BLaER1 treated with 17β-estradiol and CSF1 and Interleukin-3, amounts not matched to agents 10 nM and 100 nM (cell line): ENCODE data around the gene HBD.
A peak's percentile ranks its signal among the peaks of the same experiment; 100 is the strongest.

Experiments used
- H3K27ac ChIP-seq, 11 experiments: shearing (Covaris generic); formaldehyde crosslinking; 2 replicates each; pipeline ENCODE4 v1.8.1; 2022
- H3K27me3 ChIP-seq, 11 experiments: shearing (Covaris generic); formaldehyde crosslinking; 2 replicates each; pipeline ENCODE4 v1.8.1; 2022
- H3K36me3 ChIP-seq, 11 experiments: shearing (Covaris generic); formaldehyde crosslinking; 2 replicates each; pipeline ENCODE4 v1.8.1; 2022
- H3K4me1 ChIP-seq, 10 experiments: shearing (Covaris generic); formaldehyde crosslinking; 2 replicates each; pipeline ENCODE4 v1.8.1; 2022
- H3K4me2 ChIP-seq, 11 experiments: shearing (Covaris generic); formaldehyde crosslinking; 2 replicates each; pipeline ENCODE4 v1.8.1; 2022
- H3K4me3 ChIP-seq, 10 experiments: shearing (Covaris generic); formaldehyde crosslinking; 2 replicates each; pipeline ENCODE4 v1.8.1; 2022
- H3K9ac ChIP-seq, 11 experiments: shearing (Covaris generic); formaldehyde crosslinking; 2 replicates each; pipeline ENCODE4 v1.8.1; 2022
- H3K9me3 ChIP-seq, 11 experiments: shearing (Covaris generic); formaldehyde crosslinking; replicated peaks in 1 of 11; 2 replicates each; pipeline ENCODE4 v1.8.1; 2022
- H4K20me1 ChIP-seq, 11 experiments: shearing (Covaris generic); formaldehyde crosslinking; 2 replicates each; pipeline ENCODE4 v1.8.1; 2022
- Cebpa-rat ChIP-seq, 11 experiments: shearing (Covaris generic); IDR thresholded peaks; 2 replicates each; pipeline ENCODE4 v1.8.1; 2022

Gene HBD

GRCh38 chr11:5243816-5244180, 9.5 kb upstream of the HBD start:
- Histone ChIP-seq H3K27me3 (no peaks in the 10 kb centered on the region), H4K20me1 (no peaks in the 10 kb centered on the region), H3K4me1 (peaks cover 0 to 10% (median 0%) of the 10 kb centered on the region in 10 experiments; a peak in 4 of 20 replicates), H3K9ac (no peak overlapping the region), H3K36me3 (no peaks in the 10 kb centered on the region), H3K4me3 (no peak overlapping the region), H3K9me3 (no peaks in the 10 kb centered on the region), H3K4me2 (no peak overlapping the region), H3K27ac (no peak overlapping the region)
- TF ChIP-seq Cebpa-rat (IDR thresholded peaks at IDR 0.05), result no peak

- H3K36me3 ChIP-seq, result no peaks in the 10 kb centered on the region
- TF ChIP-seq Cebpa-rat (IDR thresholded peaks at IDR 0.05), result no peak
- no peak overlapping the region for H3K4me3 ChIP-seq
- H3K27ac ChIP-seq, result no peak overlapping the region
- H4K20me1 ChIP-seq, result no peaks in the 10 kb centered on the region
- H3K9me3 ChIP-seq, result no peaks in the 10 kb centered on the region
- H3K4me2 ChIP-seq, result no peak overlapping the region
- no peaks in the 10 kb centered on the region for H3K27me3 ChIP-seq
- H3K9ac ChIP-seq, result no peak overlapping the region
- H3K4me1 ChIP-seq, result peaks cover 0 to 16% (median 0%) of the 10 kb centered on the region in 10 experiments; a peak in 4 of 20 replicates
These were observed 8.9 kb upstream of the HBD start for GRCh38 chr11:5242933-5243815.

- Histone ChIP-seq H3K4me2 (peak overlapping the region in 1 of 11 experiments; percentile 7; a peak in 1 of 22 replicates), H3K4me3 (no peak overlapping the region), H4K20me1 (no peaks in the 10 kb centered on the region), H3K27me3 (no peaks in the 10 kb centered on the region), H3K36me3 (no peaks in the 10 kb centered on the region), H3K9ac (no peak overlapping the region), H3K9me3 (no peaks in the 10 kb centered on the region), H3K27ac (no peak overlapping the region), H3K4me1 (peaks cover 0 to 16% (median 0%) of the 10 kb centered on the region in 10 experiments; a peak in 4 of 20 replicates)
- no peak for TF ChIP-seq Cebpa-rat (IDR thresholded peaks at IDR 0.05)
These were observed 7.9 kb upstream of the HBD start for GRCh38 chr11:5242208-5242607.

GRCh38 chr11:5241458-5241857, 7.2 kb upstream of the HBD start:
- no peaks in the 10 kb centered on the region for H4K20me1 ChIP-seq
- H3K4me3 ChIP-seq, result no peak overlapping the region
- peaks cover 0 to 16% (median 0%) of the 10 kb centered on the region in 10 experiments; a peak in 4 of 20 replicates for H3K4me1 ChIP-seq
- no peak overlapping the region for H3K9ac ChIP-seq
- H3K27me3 ChIP-seq, result no peaks in the 10 kb centered on the region
- 0 out of 22 replicates have a peak overlapping the region, but pooled peaks of 1 of the 11 experiments have one; percentile 7 for H3K4me2 ChIP-seq
- no peaks in the 10 kb centered on the region for H3K9me3 ChIP-seq
- no peak for TF ChIP-seq Cebpa-rat (IDR thresholded peaks at IDR 0.05)
- H3K27ac ChIP-seq, result no peak overlapping the region
- no peaks in the 10 kb centered on the region for H3K36me3 ChIP-seq

GRCh38 chr11:5240458-5240857, 6.2 kb upstream of the HBD start:
- Histone ChIP-seq H3K27me3 (no peaks in the 10 kb centered on the region), H3K4me1 (peaks cover 0 to 16% (median 0%) of the 10 kb centered on the region in 10 experiments; a peak in 4 of 20 replicates), H3K4me2 (no peak overlapping the region), H3K36me3 (no peaks in the 10 kb centered on the region), H3K9me3 (no peaks in the 10 kb centered on the region), H4K20me1 (no peaks in the 10 kb centered on the region), H3K4me3 (no peak overlapping the region), H3K27ac (no peak overlapping the region), H3K9ac (no peak overlapping the region)
- TF ChIP-seq Cebpa-rat (IDR thresholded peaks at IDR 0.05), result no peak

- no peak overlapping the region for H3K4me3 ChIP-seq
- no peaks in the 10 kb centered on the region for H3K36me3 ChIP-seq
- no peaks in the 10 kb centered on the region for H3K9me3 ChIP-seq
- TF ChIP-seq Cebpa-rat (IDR thresholded peaks at IDR 0.05), result no peak
- no peaks in the 10 kb centered on the region for H4K20me1 ChIP-seq
- no peak overlapping the region for H3K4me2 ChIP-seq
- H3K27ac ChIP-seq, result no peak overlapping the region
- no peak overlapping the region for H3K9ac ChIP-seq
- peaks cover 0 to 16% (median 0%) of the 10 kb centered on the region in 10 experiments; a peak in 5 of 20 replicates for H3K4me1 ChIP-seq
- no peaks in the 10 kb centered on the region for H3K27me3 ChIP-seq
These were observed 5.8 kb upstream of the HBD start for GRCh38 chr11:5240056-5240455.

GRCh38 chr11:5239046-5239445, 4.8 kb upstream of the HBD start:
- no peaks in the 10 kb centered on the region for H4K20me1 ChIP-seq
- no peaks in the 10 kb centered on the region for H3K27me3 ChIP-seq
- H3K4me1 ChIP-seq, result peaks cover 7 to 23% (median 8%) of the 10 kb centered on the region in 10 experiments
- no peaks in the 10 kb centered on the region for H3K36me3 ChIP-seq
- TF ChIP-seq Cebpa-rat (IDR thresholded peaks at IDR 0.05), result no peak
- no peak overlapping the region for H3K27ac ChIP-seq
- no peak overlapping the region for H3K4me3 ChIP-seq
- H3K9ac ChIP-seq, result no peak overlapping the region
- peak overlapping the region in 1 of 11 experiments; percentile 19; a peak in 2 of 22 replicates for H3K4me2 ChIP-seq
- no peaks in the 10 kb centered on the region for H3K9me3 ChIP-seq

- no peaks in the 10 kb centered on the region for H3K9me3 ChIP-seq
- H3K4me3 ChIP-seq, result no peak overlapping the region
- no peak overlapping the region for H3K9ac ChIP-seq
- no peaks in the 10 kb centered on the region for H3K36me3 ChIP-seq
- no peaks in the 10 kb centered on the region for H4K20me1 ChIP-seq
- H3K4me2 ChIP-seq, result peak overlapping the region in 2 of 11 experiments; percentile 19 to 55; a peak in 3 of 22 replicates
- peaks cover 10 to 27% (median 11%) of the 10 kb centered on the region in 10 experiments for H3K4me1 ChIP-seq
- no peak for TF ChIP-seq Cebpa-rat (IDR thresholded peaks at IDR 0.05)
- H3K27me3 ChIP-seq, result no peaks in the 10 kb centered on the region
- no peak overlapping the region for H3K27ac ChIP-seq
These were observed 4.2 kb upstream of the HBD start for GRCh38 chr11:5238486-5238885.

- no peak for TF ChIP-seq Cebpa-rat (IDR thresholded peaks at IDR 0.05)
- H3K4me1 ChIP-seq, result peaks cover 10 to 33% (median 11%) of the 10 kb centered on the region in 10 experiments
- no peaks in the 10 kb centered on the region for H4K20me1 ChIP-seq
- no peaks in the 10 kb centered on the region for H3K36me3 ChIP-seq
- H3K4me3 ChIP-seq, result no peak overlapping the region
- no peaks in the 10 kb centered on the region for H3K27me3 ChIP-seq
- H3K4me2 ChIP-seq, result no peak overlapping the region
- no peak overlapping the region for H3K9ac ChIP-seq
- no peak overlapping the region for H3K27ac ChIP-seq
- no peaks in the 10 kb centered on the region for H3K9me3 ChIP-seq
These were observed 3.1 kb upstream of the HBD start for GRCh38 chr11:5237420-5237819.
